Activated naive CD4-positive, alpha-beta T cell treated with anti-CD3 and anti-CD28 coated beads, Interleukin-2, amount 50 U/mL, for 72 hours (primary cell): ENCODE measurements around the gene ZNF654. TPM values are rescaled to one million over a fixed set of nuclear protein-coding genes. Genes with fewer than 3 reads are reported as not detected.
"Not testable (repeated sequence)": the region's sequence is repeated elsewhere in the genome, so short reads cannot be mapped to it uniquely, and the experiment has no call there.

Experiments
- ATAC-seq, 2 donors: fragments of 150-1000 bp; cut with Tn5 transposase; 2 replicates each; pipeline ENCODE4 v1.10.0; 2021; ENCODE audit warnings: mild to moderate bottlenecking in 2 of 2, moderate library complexity in 2 of 2
- DNase-seq, 2 donors: peaks; one replicate each; pipeline ENCODE4 v3.0.0; 2021 to 2022; ENCODE audit warnings: low spot score in 2 of 2
- H3K27ac Mint-ChIP-seq, 2 donors: one replicate each; pipeline ENCODE4 v1.8.0; 2022; ENCODE audit warnings: mild to moderate bottlenecking in 2 of 2, mixed read lengths in 2 of 2
- H3K36me3 Mint-ChIP-seq, 2 donors: one replicate each; pipeline ENCODE4 v1.8.0; 2022; ENCODE audit warnings: mixed read lengths in 2 of 2
- H3K9me3 Mint-ChIP-seq, 2 donors: one replicate each; pipeline ENCODE4 v1.8.0; 2022; ENCODE audit warnings: mixed read lengths in 2 of 2
- total RNA-seq, 2 donors: library from RNA; stranded (reverse); gene quantifications; one replicate each; pipeline ENCODE4 v1.2.3, GENCODE V29; 2022

Gene ZNF654
- total RNA-seq, 2 donors from 2014 or later: 22.4 to 29.6 TPM

DNA sequence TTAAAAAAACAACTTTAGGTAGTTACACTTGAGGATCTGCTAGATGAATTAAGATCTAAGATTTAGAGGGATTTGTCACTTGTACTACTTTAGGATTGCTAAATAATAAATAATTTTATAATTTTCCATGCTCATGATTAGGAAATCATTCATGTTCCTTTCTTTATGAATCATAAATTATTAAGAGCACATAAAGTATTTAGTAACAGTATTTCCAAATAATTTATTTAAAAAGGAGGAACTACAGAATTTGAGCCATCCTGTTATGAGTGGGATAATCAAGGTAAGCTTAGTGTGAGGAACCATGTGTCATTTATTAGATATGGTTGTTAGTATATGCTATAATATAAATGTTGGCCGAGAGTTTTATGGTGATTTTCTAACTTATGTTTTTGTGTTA lies 53.2 kb downstream of the ZNF654 start:
- H3K27ac Mint-ChIP-seq: no peak overlapping the region
- no peak for ATAC-seq
- H3K36me3 Mint-ChIP-seq: peaks cover 0 to 14% of the 10 kb centered on the region in 2 donors
- no peak for DNase-seq
- H3K9me3 Mint-ChIP-seq: no peaks in the 10 kb centered on the region

DNA sequence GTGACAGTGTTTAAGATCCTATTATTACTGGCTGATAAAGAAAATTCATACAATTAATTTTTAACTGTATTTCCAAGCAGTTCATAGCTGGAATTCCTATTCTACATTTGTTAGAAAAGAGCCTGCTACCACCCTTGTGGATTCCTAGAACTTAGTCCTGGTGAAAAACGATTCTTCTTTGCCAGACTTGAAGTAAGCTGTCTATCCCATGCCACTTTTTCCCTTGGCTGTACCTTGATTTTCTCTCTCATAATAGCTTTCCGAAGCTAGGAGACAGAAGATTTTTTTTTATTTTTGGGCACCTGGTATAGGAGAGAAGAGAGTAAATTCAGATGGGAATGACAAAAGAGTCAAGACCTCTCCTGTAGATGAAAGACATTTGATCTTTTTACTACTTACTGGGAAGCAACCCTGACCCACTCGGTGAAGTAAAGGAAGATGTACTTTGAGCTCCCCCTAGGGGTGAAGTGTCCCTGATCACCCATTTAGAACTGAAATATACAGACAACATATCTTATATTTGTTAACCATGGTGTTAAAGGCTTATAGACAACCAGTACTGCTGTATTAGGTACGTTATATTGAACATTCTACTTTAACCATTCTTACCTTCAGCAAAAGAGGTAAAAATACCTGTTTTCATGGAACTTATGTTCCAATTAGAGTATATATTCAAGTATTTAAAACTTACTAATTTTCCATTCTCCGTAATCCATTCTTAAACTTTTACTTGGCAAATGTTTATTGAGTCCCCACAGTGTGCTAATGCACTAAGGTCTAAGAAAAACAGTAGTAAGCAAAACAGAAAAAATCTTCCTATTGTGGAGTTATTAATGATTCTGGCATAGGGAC lies 54.5 kb downstream of the ZNF654 start:
- peaks cover 6 to 25% of the 10 kb centered on the region in 2 donors for H3K36me3 Mint-ChIP-seq
- DNase-seq: peak in 1 of 2 donors; percentile 56
- H3K27ac Mint-ChIP-seq: peak overlapping the region in 1 of 2 donors; percentile 67
- H3K9me3 Mint-ChIP-seq: no peaks in the 10 kb centered on the region
- peak; percentile 64 to 74 for ATAC-seq

DNA sequence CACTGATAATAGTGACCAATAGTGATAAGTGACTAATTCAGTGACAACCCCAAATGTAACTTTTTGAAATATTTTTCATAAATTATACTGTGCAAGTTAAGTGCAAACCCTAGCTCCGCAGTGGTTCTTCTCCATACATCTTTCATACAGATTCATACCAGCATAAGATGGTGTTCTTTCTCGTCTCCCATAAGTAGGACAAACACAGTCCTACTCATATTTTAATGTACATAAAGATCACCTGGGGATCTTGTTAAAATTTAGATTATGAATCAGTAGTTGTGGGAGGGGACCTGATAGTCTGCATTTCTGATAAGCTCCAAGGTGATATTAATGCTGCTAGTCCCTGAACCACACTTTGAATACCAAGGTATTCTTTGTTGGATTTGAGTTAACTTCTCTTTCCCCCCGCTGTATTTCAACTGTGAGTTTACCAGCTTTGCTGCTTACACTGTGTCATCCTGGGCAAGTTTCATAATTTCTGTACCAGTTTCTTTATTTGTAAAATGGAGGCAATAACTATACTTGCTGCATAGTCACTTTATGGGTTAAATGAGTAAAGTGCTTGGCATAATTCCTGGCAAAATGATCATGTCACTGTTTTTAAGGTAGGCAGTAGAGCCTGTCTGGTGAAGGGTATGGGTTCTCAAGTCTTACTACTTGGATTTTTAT lies 56.0 kb downstream of the ZNF654 start:
- DNase-seq (no peak), ATAC-seq (peak; percentile 53 to 93)
- H3K27ac Mint-ChIP-seq: peak overlapping the region in 1 of 2 donors; percentile 16
- peaks cover 7 to 26% of the 10 kb centered on the region in 2 donors for H3K36me3 Mint-ChIP-seq
- H3K9me3 Mint-ChIP-seq: no peaks in the 10 kb centered on the region

DNA sequence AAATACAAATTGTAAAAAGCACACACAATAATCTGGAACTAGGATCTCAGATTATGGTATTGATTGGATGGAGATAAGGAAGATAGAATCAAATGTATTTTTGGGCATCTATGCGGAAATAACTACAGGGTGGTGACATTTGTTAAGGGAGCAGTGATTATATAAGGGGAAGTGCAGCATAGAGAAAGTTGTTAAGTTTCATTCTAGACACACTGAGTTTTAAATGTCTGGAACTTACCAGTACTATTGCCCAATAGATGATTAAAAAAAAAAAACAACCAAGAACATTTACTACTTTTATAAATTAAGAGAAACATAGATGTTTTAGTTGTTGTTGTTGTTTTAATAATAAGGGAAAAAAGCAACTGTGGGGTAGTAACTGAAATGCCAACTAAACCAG lies 58.6 kb downstream of the ZNF654 start:
- DNase-seq (no peak), ATAC-seq (no peak)
- Mint-ChIP-seq H3K36me3 (peaks cover 7 to 26% of the 10 kb centered on the region in 2 donors), H3K27ac (no peak overlapping the region), H3K9me3 (no peaks in the 10 kb centered on the region)

DNA sequence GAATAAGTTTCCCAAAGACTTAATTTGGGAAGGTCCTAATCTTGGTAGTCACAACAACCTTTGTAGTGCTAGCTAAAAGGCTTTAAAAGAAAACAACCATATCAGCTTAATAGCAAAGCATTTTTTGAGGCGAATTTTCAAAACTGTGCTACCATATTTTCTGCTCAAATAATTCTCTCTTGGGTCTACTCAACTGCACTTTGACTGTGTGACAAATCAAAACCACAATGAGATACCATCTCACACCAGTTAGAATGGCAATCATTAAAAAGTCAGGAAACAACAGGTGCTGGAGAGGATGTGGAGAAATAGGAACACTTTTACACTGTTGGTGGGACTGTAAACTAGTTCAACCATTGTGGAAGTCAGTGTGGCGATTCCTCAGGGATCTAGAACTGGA lies 59.5 kb downstream of the ZNF654 start:
- H3K27ac Mint-ChIP-seq, H3K9me3 Mint-ChIP-seq, ATAC-seq, DNase-seq: not testable (repeated sequence)
- peaks cover 7 to 26% of the 10 kb centered on the region in 2 donors for H3K36me3 Mint-ChIP-seq

DNA sequence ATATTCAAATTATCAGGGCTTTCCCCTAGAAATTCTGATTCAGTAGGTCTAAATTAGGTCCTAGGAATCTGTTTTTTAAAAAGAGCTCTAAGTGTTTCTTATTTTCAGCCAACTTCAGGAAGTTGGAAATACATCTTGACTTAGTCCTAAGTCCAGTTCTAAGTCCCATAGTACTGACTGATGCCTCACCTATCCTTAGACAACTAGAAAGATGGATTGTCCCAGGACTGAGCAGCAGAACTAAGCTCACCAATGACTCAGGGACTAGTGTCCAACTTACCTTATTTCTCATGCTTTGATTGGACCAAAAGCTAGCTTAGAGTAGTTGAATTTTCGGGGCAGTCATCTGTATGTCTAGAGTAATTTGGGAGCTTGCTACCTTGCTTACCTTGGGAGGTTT lies 64.5 kb downstream of the ZNF654 start:
- Mint-ChIP-seq H3K9me3 (no peaks in the 10 kb centered on the region), H3K27ac (no peak overlapping the region), H3K36me3 (peaks cover under 1 to 1% of the 10 kb centered on the region in 2 donors)
- ATAC-seq: no peak
- no peak for DNase-seq

DNA sequence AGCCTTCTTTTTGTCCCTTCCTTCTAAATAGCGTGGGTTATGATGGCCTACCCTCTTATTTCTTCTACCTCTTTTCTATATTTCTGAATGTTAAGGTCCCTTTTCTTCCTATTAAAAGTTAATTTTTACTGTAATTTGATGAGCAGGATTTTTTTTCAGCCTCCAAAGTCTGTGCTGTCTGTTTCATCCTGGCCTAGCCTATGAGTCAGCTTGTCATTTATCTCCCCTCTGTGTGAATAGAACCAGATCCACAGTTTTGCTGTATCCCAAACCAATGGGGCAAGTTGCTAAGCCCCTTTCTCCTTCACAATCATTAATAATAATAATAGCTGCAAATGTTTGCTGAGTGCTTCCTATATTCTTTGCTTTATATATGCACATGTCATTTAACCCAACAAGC lies 72.6 kb downstream of the ZNF654 start:
- Mint-ChIP-seq H3K36me3 (peaks cover 0 to 5% of the 10 kb centered on the region in 2 donors), H3K27ac (no peak overlapping the region), H3K9me3 (no peaks in the 10 kb centered on the region)
- DNase-seq (no peak), ATAC-seq (no peak)

DNA sequence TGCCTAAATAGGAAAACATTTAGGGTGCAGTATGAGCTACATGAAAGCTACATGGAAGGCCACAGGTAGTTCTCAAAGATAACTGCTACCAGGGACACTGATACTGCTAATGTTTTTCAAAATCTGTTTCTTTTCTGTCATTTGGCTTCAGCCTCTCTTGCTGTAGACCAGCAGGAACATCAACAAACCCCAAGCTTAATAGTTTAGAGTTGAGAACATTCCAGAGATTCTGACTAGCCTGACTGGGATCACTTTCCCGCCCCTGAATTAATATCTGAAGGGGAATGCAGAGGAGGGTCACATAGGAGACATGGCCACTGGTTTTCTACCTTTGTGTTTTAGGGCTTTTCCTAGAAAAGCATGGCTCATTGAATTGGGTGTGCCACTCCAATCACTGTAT lies 73.8 kb downstream of the ZNF654 start:
- Mint-ChIP-seq H3K36me3 (peaks cover 0 to 7% of the 10 kb centered on the region in 2 donors), H3K9me3 (no peaks in the 10 kb centered on the region), H3K27ac (peak overlapping the region in 1 of 2 donors; percentile 63)
- DNase-seq (no peak), ATAC-seq (no peak)

DNA sequence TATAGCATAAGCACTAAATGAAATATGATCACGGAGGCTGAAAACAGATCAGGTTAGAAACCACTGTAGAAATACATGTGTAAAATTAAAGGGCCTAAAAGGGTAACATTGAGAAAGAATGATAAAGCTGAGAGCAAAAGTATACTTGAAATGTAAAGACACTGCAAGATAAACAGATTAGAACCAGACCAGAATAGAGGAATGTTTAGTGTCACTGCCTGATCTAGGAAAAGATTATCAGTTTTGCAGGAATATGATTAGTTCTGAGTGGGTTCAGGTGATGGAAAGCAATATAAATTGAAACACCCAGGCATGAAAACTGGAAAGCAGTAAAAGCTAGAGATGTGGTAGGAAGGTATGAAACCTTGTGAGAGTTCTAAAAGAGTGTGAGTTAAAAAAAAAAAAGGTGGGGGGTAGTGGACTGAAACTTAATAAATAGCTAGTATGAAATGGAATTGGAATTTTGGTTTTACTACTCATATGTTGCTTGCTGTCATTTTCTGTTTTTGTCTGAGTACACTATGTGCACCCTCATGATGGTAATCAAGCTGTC lies 74.7 kb downstream of the ZNF654 start:
- DNase-seq (no peak), ATAC-seq (peak in 1 of 2 donors; percentile 76)
- no peak overlapping the region for H3K27ac Mint-ChIP-seq
- H3K36me3 Mint-ChIP-seq: peaks cover 2 to 7% of the 10 kb centered on the region in 2 donors
- H3K9me3 Mint-ChIP-seq: no peaks in the 10 kb centered on the region

DNA sequence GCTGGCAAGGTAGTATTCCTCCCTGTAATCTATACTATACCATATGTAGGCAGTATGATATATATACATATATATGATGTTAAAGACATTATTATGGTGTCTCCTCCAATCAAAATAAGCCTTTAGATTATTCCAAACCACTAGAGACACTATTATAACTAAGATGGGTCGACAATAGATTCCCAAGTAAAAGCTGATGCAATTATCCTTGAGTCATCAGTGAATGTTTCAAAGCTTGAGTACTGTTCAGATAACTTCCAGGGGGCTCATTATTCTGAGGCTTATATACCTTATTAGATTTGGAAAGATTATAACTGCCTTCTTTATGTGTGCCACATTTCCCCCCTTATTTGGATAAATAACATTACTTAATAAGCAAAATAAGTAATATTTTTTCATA lies 78.8 kb downstream of the ZNF654 start:
- H3K36me3 Mint-ChIP-seq: peaks cover 10 to 23% of the 10 kb centered on the region in 2 donors
- no peak for DNase-seq
- H3K9me3 Mint-ChIP-seq: no peaks in the 10 kb centered on the region
- no peak overlapping the region for H3K27ac Mint-ChIP-seq
- no peak for ATAC-seq

DNA sequence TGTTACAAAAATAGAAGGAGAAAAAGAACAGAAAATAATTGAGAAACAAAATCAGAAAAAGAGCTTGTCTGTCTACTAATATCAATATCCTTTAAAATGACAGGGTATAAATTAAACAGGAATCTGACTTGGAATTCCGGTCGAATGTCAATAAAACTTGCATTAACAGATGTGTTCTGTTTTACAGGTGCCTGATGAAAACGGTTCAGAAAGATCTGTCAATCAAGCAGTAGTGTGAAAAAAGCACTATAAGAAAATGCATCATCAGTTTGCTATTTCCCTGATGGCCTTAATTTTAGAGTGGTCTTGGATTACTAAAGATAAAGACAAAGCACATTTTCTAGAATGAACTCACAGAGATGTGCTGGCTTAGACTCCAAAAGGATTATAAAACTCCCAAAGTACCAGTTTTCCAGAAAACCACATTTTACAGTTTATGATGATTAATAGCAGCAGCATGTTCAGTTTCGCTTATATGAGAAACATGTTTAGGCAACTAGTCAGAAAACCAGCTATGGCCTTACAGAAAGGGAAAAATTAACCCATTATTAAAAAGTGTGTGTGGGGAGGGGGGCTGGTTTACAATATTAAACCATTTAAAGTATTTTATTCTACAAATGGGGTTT lies 82.5 kb downstream of the ZNF654 start:
- H3K9me3 Mint-ChIP-seq: no peaks in the 10 kb centered on the region
- no peak overlapping the region for H3K27ac Mint-ChIP-seq
- ATAC-seq (no peak), DNase-seq (no peak)
- H3K36me3 Mint-ChIP-seq: peaks cover 10 to 19% of the 10 kb centered on the region in 2 donors

DNA sequence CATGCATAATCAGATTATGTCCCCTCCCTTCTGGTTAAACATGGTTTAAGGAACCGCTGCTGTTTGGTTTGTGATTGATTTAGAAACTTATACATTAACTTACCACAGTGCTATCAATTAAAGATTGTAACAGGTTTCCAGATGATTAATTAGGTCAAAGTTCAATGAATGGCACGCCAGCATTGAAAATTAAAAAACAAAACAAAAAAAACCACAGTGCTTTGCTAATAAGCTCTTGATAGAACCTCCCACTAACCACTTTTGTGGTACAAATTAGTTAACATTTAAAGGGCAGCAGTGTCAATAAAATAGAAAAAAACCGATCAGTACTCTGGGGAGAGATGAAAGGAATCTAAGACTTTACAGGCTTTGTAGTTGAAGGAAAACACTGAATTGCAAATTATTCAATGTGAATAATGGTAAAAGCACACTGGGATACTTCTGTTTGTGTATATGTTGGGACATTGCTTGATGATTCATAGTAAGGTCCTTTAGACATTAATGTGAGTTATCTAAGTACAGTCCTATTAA lies 83.1 kb downstream of the ZNF654 start:
- H3K36me3 Mint-ChIP-seq: peaks cover 10 to 21% of the 10 kb centered on the region in 2 donors
- H3K9me3 Mint-ChIP-seq: no peaks in the 10 kb centered on the region
- DNase-seq (no peak), ATAC-seq (no peak)
- peak overlapping the region in 1 of 2 donors; percentile 26 for H3K27ac Mint-ChIP-seq

DNA sequence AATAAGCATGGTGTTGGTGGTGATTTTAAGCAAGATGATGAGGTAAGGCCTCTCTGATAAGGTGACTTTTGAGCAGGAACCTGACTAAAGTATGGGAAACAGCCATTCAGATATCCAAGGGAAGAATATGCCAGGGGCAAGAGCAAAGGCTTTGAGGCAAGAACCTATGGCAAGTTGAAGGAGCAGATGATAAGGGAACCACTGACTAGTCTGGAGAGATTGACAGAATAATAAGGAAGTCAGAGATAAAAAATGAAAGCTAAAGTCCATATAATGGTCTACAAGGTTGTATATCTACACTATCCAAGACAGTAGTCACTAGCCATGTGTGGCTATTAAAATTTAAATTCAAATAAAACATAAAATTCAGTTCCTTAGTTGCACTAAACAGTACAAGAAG lies 88.2 kb downstream of the ZNF654 start:
- DNase-seq: no peak
- Mint-ChIP-seq H3K27ac (no peak overlapping the region), H3K36me3 (peaks cover 14 to 25% of the 10 kb centered on the region in 2 donors), H3K9me3 (no peaks in the 10 kb centered on the region)
- no peak for ATAC-seq

DNA sequence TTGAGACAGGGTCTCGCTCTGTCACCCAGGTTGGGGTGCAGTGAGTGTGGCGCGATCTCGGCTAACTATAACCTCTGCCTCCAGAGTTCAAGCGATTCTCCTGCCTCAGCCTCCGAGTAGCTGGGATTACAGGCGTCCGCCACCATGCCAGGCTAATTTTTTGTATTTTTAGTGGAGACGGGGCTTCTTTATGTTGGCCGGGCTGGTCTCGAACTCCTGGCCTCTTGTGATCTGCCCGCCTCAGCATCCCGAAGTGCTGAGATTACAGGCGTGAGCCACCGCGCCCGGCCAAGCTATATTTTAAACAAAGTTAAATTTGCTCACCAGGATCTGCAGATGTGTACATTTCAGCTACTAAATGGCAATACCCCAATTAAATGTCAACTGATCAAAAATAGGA lies 89.6 kb downstream of the ZNF654 start:
- DNase-seq: no peak
- no peak for ATAC-seq
- H3K9me3 Mint-ChIP-seq: no peaks in the 10 kb centered on the region
- peak overlapping the region; percentile 98 for H3K27ac Mint-ChIP-seq
- H3K36me3 Mint-ChIP-seq: peaks cover 14 to 30% of the 10 kb centered on the region in 2 donors

DNA sequence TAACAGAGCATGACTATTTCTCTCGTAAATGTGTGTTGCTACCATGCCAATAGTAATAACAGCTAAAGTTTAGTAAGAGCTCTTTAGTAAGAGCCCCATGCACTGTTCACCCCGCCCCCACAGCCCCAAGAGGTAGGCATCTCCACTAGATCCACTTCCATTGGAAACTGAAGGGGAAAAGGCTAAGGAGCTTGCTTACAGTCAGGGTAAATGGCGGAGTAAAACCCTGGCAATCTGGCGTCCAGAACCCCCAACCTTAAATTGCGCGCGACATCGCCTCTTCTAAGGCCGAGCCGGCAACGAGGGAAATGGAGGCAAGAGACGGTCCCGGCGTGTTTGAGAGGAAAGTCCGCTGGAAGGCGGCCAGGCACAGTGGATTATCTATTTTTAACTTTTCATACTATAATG lies 90.0 kb downstream of the ZNF654 start:
- Mint-ChIP-seq H3K9me3 (no peaks in the 10 kb centered on the region), H3K36me3 (peaks cover 14 to 30% of the 10 kb centered on the region in 2 donors), H3K27ac (peak overlapping the region; percentile 98)
- ATAC-seq: peak; percentile 28 to 34
- DNase-seq: no peak

DNA sequence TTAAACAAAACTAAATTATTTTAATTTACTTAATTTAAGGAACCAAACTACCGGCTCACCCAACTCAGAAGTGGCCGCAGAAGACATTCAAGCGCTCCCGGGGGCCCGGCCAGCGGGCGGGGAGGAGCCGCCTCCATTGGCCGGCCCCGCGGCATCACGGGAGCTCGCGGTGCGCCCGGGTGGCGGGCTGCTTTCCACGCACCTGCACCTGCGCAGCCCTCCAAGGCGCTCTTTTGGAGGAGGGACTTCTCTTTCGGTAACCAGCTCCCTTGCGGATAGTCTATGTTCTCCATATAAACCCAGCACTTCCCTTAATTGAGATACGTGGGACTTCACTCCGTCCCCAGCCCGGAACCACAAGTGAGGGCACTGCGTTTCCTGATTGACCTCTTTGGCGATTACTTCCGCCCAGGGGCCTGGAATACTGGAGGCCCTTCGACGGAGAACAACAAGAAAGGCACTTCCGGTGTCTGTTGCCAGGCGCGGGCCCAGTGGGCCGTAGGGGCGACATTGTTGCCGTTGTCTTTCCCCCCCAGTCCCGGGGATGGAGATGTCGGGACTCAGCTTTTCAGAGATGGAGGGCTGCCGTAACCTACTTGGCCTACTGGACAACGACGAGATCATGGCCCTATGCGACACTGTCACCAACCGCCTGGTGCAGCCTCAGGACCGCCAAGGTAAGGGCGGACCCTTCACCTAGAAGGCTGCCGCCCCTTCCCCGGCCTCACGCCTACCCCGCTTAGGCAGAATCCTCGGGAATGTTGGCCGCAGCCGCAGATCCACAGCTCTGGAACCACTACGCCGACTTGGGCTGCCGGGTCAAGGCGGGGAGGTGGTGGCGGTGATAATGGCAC lies 90.7 kb downstream of the ZNF654 start, which contains the start of gene C3orf38:
Gene C3orf38 (plus strand): TSS at position 451 of the 854 bp plus-strand sequence. CDS start 94 bp downstream, at position 545.
- DNase-seq (peak; percentile 77 to 84), ATAC-seq (peak; percentile 90 to 93)
- Mint-ChIP-seq H3K9me3 (no peaks in the 10 kb centered on the region), H3K27ac (peak within 1 kb of the TSS; percentile 98), H3K36me3 (peaks cover 14 to 34% of the 10 kb centered on the region in 2 donors)
